Hindlimb muscle (tissue), 1 donor: ENCODE data around the gene ADAMTSL2. TPM values are rescaled to one million over a fixed set of nuclear protein-coding genes. Genes with fewer than 3 reads are reported as not detected.

Source experiments
- DNase-seq: peaks from one replicate; pipeline ENCODE4 v3.0.0-alpha.2; 2013
- polyA plus RNA-seq: library from polyadenylated mRNA; unstranded; fragments of 120-200 nt; gene quantifications from one replicate; pipeline ENCODE4 v1.2.1, GENCODE V29; 2013; ENCODE audit not compliant: insufficient read length

The ADAMTSL2 gene
- polyA plus RNA-seq, 1 donor = 4.0 TPM

DNA sequence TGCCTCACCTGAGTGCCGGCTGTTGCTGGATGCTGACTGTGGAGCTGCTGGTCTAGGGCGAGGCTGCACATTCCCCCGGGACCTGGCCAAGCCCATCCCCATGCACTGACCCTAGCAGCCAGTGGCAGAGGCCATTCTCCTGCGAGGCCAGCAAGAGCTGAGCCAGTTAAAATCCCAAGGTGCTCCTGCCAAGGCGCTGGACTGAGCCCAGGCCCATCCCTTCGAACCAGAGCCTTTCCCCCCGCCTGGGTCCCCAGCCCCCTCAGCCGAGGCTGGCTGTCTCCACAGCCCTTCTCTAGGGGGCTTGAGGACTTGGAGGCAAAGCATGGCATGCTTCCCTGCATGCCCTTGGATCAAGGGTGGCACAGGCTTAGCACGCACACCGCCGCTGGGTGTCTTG, 1.6 kb downstream of the ADAMTSL2 start:
- DNase-seq = no peak

DNA sequence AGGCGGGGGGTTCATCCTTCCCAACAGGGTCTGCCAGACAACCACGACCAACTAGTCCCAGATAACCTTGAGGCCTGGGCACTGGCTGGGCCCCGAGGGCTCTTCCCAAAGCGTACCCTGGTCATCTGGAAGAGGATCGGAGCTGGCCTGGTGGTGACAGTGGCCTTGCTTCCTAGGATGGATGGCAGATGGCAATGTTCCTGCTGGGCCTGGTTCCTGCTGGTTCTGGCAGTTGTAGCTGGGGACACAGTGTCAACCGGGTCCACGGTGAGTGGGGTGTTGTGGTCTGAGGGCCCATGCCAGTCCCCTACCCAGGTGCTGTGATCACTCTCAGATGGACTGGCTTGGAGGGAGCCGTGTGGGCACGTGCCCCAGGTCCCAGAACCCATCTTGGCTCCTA, 2.0 kb downstream of the ADAMTSL2 start:
- no peak for DNase-seq

DNA sequence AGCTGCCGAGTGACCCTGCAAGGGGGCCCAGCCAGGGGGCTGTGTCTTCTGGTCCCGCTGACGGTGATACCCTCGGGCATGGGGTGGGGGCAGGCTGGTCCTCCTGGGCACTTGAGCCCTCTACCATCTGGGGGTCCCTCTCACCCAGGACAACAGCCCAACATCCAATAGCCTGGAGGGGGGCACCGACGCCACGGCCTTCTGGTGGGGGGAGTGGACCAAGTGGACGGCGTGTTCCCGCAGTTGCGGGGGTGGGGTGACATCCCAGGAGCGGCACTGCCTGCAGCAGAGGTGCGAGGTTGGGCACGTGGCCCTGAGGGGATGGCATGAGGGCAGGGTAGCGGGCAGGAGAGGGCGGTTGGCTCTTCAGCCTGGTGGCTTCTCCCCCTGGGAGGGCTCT, 2.8 kb downstream of the ADAMTSL2 start:
- DNase-seq = no peak

DNA sequence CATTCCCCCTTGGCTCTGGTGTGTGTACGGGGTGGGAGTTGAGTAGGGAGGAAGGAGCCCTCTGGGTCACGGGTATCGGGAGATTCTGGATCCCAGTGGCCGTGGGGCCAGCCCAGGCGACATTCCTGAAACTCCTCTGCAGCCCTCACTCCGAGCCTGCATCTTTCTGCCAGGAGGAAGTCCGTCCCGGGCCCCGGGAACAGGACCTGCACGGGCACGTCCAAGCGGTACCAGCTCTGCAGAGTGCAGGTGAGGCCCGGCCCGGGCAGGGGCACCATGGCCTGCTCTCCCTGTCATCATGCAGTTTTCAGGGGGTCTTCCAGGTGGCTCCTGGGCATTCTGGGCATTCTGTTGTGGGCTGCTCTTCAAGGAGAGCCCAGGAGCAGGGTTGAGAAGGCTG, 3.7 kb downstream of the ADAMTSL2 start:
- no peak for DNase-seq

GRCh38 chr9:133538851-133539833, 4.6 kb downstream of the ADAMTSL2 start:
- DNase-seq = no peak

DNA sequence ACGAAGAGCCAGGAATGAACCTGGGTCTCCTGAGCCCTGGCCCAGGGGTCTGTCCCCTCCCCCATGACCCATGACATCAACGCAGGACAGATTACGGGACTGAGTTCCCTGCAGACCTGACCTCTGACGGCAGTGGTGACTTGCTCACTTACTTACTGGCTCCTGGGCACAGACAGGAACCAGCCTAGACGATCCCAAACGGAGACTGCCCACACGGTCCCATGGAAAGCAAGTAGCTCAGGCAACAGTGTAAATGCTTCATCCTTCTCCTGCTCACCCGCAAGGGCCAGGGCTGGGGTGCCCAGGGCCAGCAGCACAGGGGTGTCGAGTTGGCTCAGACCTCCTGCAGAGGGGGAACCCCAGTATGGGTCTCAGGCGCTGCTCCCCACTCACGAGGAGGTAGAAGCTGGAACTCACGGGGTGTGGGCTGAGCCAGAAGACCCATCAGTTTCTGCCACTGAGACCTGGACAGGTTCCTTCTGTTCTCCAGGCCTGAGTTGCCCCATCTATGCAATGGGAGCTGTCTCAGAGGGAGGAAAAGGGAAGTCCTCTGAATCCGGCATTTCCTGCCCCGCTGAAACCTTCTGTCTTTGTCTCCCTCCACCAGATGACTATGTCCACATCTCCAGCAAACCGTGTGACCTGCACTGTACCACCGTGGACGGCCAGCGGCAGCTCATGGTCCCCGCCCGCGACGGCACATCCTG, 5.6 kb downstream of the ADAMTSL2 start:
- no peak for DNase-seq

- DNase-seq = no peak
Measured at GRCh38 chr9:133540698-133541025, 6.2 kb downstream of the ADAMTSL2 start.

DNA sequence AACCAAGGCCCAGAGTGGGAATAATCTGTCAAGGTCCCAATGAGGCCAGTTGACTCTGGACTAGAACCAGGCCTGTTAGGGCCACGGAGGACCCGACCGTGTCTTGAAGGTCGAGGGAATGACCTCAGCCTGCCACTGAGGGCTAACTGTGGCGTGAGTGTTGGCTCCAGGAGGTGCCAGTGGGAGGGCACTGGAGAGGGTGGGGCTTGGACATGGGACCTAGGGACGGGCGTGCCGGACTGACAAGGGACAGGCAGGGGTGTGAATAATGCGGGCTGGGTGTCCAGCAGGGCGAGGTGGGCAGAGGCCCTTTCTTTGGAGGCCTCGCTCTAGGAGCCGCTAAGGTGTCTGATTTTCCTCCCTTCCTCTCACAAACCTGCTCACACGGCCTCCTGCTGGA, 7.5 kb downstream of the ADAMTSL2 start:
- no peak for DNase-seq

GRCh38 chr9:133543772-133544467, 9.4 kb downstream of the ADAMTSL2 start:
- no peak for DNase-seq

DNA sequence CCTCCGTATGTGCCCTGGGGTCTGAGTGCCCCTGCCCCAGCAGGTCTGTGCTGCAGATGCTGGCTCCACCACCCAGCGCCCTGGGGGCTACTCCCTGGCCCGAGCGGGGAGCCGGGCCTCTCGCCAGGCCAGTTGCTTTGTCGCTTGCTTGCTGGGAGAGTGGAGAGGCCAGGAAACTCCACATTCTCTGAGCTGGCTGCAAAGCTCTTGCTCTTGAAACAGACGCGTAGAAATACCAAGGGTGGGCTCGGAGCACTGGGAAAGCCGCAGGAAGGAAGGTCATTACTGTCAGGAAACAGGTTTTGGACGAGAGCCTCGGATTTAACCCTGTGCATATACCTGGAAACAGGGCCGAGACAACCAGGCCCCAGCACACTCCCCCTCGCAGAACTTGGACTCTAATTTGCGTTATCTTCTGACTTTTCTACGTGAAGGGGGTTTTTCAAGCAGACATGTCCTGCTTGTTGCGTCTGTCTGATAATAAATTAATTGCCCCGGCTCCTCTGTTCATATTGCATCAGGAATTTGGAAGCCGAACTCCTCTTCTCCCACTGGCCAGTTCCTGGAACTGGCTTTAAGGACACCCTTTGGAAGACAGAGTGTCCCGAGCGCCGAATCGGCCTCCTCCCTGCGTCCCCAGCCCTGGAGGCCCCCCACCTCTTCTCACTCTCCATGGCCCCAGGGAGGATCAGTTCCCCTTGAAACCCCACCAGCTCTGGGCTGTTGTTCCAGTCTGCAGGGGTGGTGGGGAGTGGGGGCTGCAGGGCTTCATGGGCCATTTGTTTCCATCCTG, 11.2 kb downstream of the ADAMTSL2 start:
- no peak for DNase-seq

DNA sequence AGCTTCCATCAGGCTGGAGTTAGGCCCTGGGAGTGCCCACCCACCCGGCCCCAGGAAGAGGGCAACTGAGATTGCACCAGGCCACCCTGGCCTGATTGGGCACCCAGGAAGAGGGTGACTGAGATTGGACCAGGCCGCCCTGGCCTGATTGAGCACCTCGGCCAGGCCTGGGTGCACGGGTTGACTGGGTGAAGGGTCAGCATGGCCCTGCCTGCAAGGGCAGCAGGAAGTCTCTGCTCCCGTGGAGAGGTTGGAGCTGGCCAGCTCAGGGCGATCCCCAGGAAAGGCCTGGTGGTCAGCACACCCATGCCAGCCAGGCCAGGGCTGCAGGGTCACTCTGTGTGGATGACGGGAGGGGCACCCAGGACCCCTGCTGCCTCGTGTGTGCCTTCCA, 11.8 kb downstream of the ADAMTSL2 start:
- no peak for DNase-seq

DNA sequence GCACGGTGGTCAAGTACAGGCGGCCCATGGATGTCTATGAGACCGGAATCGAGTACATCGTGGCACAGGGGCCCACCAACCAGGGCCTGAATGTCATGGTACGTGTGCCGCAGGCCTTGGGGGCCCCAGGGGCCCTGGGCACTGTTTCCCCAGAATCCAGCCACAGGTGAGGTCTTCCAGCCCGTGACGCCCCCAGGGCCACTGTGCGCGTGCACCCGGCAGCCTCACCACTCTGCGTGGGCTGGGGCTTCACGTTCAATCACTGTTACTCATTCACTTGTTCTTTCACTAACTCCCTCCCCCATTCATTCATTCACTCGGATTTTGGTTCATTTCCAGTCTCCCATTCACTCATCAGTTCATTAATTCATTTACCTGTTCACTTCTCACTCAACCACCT, 12.6 kb downstream of the ADAMTSL2 start:
- DNase-seq = no peak

- DNase-seq = no peak
Measured at GRCh38 chr9:133551446-133551845, 16.9 kb downstream of the ADAMTSL2 start.

DNA sequence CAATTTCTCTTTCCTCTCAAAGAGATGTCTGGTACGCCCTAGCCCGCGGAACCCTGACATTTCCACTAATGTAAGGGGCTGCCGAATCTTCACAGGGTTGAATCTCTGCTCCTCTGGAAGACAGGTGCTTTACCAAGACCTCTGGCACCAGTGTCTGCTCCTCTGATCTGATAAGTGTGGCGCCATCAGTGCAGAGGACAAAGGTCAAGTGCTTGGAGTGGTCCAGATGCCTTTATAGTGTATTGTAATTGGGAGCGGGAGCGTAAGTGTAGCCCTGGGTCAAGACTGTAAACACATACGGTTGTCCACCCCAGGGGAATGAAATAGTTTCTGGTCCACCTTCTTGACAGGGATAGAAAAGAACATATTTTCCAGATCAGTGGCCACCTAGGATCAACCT, 17.7 kb downstream of the ADAMTSL2 start:
- no peak for DNase-seq

DNA sequence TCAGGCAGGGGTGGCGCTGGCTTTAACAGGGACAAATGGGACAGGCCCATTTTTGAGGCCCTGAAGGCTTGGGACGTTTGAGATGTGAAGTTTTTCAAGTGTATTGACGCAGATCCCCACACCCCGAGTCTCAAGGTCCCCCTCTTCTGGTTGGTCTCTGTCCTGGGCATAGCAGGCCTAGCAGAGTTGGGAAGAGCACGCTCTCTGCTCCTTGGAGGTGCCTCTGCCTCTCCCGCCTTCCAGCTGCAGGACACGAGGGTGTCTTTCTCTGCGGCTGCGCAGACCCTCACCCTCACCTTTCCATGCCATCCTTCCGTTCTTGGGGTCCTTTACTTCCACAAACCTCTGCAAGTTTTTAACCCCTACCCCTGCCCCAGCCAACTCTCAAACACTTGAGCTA, 18.6 kb downstream of the ADAMTSL2 start:
- DNase-seq = no peak

DNA sequence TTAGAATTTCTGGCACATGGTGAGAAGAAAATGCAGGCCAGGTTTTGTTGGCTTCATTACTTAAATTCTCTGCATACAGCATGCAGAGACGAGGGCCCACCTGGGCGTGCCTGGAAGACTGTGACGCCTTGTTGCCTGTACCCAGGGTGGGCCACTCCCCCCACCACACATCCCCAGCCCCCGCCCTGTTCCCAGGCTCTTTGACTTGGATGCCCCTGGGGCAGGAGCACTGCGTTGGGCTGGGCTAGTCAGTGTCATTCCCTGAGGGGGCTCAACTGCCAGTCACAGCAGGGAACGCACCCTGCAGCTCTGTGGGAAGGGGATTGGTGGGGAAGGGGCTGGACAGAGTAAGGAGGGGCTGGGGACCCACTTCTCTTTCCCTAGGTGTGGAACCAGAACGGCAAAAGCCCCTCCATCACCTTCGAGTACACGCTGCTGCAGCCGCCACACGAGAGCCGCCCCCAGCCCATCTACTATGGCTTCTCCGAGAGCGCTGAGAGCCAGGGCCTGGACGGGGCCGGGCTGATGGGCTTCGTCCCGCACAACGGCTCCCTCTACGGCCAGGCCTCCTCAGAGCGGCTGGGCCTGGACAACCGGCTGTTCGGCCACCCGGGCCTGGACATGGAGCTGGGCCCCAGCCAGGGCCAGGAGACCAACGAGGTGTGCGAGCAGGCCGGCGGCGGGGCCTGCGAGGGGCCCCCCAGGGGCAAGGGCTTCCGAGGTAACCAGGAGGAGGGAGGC, 19.6 kb downstream of the ADAMTSL2 start:
- DNase-seq = no peak

GRCh38 chr9:133554729-133555128, 20.2 kb downstream of the ADAMTSL2 start:
- no peak for DNase-seq

DNA sequence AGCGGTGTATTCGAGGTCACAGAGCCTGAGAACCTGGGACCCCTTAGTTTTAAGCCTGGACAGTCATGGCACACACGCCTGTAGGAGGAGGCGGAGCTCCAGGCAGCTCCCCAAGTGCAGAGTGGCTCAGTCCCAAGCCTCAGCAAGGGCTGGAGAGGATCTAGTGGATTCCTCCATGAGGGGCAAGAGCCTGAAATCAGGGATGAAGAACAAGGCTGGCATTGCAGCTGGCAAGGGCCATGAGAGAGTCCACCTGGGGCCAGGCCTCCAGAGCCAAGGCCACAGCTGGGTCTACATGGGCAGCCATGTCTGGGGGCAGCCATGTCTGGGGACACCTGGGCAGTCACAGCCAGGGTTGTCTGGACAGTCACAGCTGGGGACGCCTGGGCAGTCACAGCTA, 21.9 kb downstream of the ADAMTSL2 start:
- no peak for DNase-seq

DNA sequence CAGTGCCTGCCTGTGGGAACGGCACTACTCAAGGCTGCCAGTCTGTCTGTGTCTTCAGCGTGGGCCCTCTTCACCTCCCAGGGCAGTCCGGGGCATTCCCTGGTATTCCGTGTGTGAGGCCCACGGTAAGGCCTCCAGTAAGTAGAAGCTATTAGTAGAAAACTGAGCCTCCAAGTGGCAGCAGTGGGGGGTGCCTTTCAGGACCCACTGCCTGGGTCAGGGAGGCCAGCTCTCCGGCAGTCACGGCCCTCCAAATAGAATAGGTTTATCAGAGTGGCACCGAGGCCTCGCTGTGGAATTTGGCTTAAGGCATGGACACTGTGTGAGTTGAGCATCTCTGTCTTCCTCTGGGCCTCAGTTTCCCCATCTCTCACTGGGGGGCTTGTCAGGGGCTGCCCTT, 23.1 kb downstream of the ADAMTSL2 start:
- DNase-seq = no peak

- no peak for DNase-seq
Measured at GRCh38 chr9:133558191-133559126, 24.0 kb downstream of the ADAMTSL2 start.

- no peak for DNase-seq
Measured at GRCh38 chr9:133560311-133560710, 25.8 kb downstream of the ADAMTSL2 start.
